ENCODE results near the gene RNF222.
A peak's percentile ranks its signal among the peaks of the same experiment; 100 is the strongest.

Gene RNF222

GRCh38 chr17:8438441-8438840 lies 40.8 kb upstream of the RNF222 start:
- TF ChIP-seq, protein P1, sequence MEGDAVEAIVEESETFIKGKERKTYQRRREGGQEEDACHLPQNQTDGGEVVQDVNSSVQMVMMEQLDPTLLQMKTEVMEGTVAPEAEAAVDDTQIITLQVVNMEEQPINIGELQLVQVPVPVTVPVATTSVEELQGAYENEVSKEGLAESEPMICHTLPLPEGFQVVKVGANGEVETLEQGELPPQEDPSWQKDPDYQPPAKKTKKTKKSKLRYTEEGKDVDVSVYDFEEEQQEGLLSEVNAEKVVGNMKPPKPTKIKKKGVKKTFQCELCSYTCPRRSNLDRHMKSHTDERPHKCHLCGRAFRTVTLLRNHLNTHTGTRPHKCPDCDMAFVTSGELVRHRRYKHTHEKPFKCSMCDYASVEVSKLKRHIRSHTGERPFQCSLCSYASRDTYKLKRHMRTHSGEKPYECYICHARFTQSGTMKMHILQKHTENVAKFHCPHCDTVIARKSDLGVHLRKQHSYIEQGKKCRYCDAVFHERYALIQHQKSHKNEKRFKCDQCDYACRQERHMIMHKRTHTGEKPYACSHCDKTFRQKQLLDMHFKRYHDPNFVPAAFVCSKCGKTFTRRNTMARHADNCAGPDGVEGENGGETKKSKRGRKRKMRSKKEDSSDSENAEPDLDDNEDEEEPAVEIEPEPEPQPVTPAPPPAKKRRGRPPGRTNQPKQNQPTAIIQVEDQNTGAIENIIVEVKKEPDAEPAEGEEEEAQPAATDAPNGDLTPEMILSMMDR (IDR thresholded peaks at IDR 0.05; ENCODE audit: low read depth, low read length): no peak
- no peak for DNase-seq (ENCODE audit: extremely low read depth, low read depth)

DNA sequence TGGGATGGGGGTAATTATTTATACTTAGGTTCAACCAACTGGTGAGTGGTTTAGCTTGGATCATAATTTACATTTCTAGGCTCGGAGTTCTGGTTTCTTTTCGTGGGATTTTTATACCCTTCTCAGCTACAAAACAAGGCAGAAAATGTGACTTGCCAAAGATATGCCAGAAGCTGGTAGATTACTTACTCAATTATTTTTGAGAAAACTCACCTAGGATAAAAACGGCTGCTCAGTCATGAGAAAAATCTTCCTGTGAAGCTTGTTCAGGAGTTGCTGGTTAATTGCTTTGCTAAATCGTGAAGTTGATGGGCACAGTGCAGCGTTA lies 39.2 kb upstream of the RNF222 start:
- no peak for DNase-seq (ENCODE audit: extremely low read depth, low read depth)
- TF ChIP-seq, protein P1 (IDR thresholded peaks at IDR 0.05; ENCODE audit: low read depth, low read length): no peak

DNA sequence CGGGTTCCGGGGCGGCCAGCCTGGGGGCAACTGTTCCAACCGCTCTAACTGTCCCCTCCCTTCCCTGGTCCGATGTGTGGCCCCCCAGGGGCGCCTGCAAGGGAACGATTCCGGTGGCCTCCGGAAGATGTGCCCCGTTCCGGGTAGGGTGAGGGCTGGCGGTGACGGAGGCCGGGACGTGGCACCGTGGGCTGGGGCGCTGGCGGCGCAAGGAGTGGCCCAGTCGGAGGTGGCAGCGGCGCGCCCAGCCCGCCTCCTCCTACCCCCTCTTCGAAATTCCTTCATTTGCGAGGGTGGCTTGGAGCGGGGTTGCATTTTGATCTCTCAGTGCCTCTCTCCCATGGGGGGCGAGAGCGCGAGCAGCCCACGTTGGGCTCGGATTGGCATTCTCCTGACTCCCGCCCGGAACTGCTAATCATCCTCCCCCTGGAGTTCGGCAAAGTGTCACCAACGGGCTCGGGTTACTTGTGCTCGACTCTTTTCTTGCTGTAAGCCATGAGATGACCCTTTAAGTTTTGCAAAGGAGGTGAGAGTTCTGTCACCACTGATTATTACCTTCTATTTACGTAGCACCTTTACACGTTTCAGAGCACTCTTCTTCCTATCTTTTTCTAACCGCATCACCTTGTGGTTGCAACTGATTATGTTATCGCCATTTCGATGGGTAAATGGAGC lies 38.7 kb upstream of the RNF222 start:
- peak; percentile 42 for DNase-seq (ENCODE audit: extremely low read depth, low read depth)
- TF ChIP-seq, protein P1 (IDR thresholded peaks at IDR 0.05; ENCODE audit: low read depth, low read length): no peak; the same call in 1 of the 2 replicates

DNA sequence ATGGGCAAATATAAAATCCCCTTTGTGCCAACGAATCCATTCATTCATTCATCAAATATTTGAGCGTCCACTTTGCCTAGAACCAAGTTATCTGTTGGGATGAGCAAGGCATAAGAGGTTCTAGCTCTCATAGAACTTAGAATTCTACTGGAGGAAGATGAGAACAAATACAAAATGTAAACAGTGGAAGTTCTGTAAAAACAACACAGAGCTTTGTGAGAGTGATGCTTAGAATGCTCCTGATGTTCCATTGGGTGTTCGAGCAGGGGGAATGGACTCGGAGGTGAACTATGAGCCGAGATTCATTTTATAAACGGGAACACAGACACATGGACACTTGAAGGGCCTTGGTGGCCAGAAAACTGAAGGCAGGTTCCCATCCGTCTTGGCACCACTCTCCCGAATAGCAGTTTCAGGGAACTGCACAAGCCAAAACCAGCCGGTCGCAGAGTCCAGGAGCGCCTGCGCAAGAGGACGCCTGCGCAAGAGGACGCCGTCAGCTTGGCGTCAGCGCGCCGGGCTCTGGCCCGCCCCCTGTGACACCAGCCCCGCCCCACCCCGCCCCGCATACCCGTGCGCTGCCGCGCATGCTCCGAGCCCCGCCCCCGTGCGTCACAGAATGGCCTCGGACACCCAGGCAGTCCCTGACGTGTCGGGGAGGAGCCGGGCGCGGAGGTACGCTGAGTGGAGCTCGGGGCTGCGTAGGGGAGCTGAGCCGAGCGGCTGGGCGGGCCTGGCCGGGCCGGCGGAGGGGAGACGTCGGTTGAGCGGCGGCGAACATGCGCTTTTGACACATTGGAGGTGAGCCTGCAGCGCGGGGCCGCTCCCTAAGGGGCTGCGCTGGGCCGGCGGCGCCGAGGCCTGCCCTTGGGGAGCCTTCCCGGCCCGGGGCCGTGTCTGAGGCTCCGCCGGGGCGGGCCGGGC lies 37.9 kb upstream of the RNF222 start, which contains the start of gene NDEL1:
TSS of gene NDEL1 (plus strand) at position 640 of the 924 bp plus-strand sequence. CDS start 8,388 bp downstream, outside the sequence.
- TF ChIP-seq, protein P1 (IDR thresholded peaks at IDR 0.05; ENCODE audit: low read depth, low read length): no peak
- peak; percentile 98 for DNase-seq (ENCODE audit: extremely low read depth, low read depth)

GRCh38 chr17:8430966-8431365 lies 33.3 kb upstream of the RNF222 start:
- TF ChIP-seq, protein P1 (IDR thresholded peaks at IDR 0.05; ENCODE audit: low read depth, low read length): no peak; the same call in none of the 2 replicates
- peak; percentile 59 for DNase-seq (ENCODE audit: extremely low read depth, low read depth)

DNA sequence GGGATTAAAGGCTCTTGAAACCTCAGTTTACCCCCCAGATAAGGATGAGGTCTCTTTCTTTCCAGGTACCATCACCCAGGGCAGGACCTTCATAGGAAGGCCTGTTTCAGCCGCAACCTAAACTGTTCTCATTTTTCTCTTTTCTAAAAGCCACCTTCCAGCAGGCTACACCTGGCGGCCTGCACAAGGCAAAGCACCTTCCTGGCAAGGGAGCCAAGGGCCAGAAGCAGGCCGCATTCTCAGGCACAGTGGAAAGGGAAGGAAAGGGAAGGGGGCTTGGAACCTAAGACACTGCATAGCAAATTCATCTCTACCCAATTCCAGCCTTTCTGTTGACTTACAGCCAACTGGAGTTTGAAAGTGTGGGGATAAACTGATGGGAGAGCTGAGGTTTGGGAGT lies 29.2 kb upstream of the RNF222 start:
- TF ChIP-seq, protein P1 (IDR thresholded peaks at IDR 0.05; ENCODE audit: low read depth, low read length): no peak
- DNase-seq (ENCODE audit: extremely low read depth, low read depth): no peak

Measured in AG09319 (cell line).